Activated CD4-positive, alpha-beta memory T cell treated with anti-CD3 and anti-CD28 coated beads for 36 hours (primary cell): ENCODE data around the gene TOMM5. TPM values are rescaled to one million over a fixed set of nuclear protein-coding genes. Genes with fewer than 3 reads are reported as not detected.
"Not testable (repeated sequence)": the region's sequence is repeated elsewhere in the genome, so short reads cannot be mapped to it uniquely, and the experiment has no call there.

Experiments
- CTCF ChIA-PET: fragments of 350-600 bp; sonication (Branson Sonifier 250); formaldehyde crosslinking; loops from one replicate; lab custom pipeline; 2021; ENCODE audit warnings: antibody characterized with exemption, inconsistent platforms; lab: Charles Lee
- POLR2A ChIA-PET: fragments of 350-600 bp; sonication (Branson Sonifier 250); formaldehyde crosslinking; loops from one replicate; lab custom pipeline; 2021; ENCODE audit warnings: antibody characterized with exemption; lab: Charles Lee
- DNase-seq: peaks from one replicate; pipeline ENCODE4 v3.0.0-alpha.2; 2020
- H3K27ac Mint-ChIP-seq: one replicate; pipeline ENCODE4 v1.8.0; 2021; ENCODE audit warnings: mixed read lengths
- H3K27me3 Mint-ChIP-seq: one replicate; pipeline ENCODE4 v1.8.0; 2021; ENCODE audit warnings: mixed read lengths
- H3K36me3 Mint-ChIP-seq: one replicate; pipeline ENCODE4 v1.8.0; 2021; ENCODE audit warnings: mixed read lengths
- H3K4me1 Mint-ChIP-seq: one replicate; pipeline ENCODE4 v1.8.0; 2021; ENCODE audit warnings: low read depth, mixed read lengths
- H3K4me3 Mint-ChIP-seq: one replicate; pipeline ENCODE4 v1.8.0; 2021; ENCODE audit warnings: mild to moderate bottlenecking, mixed read lengths
- H3K9me3 Mint-ChIP-seq: one replicate; pipeline ENCODE4 v1.8.0; 2021; ENCODE audit warnings: mixed read lengths
- intact Hi-C: fragments of 100-400 bp; cut with micrococcal nuclease; formaldehyde crosslinking; loops from one replicate; pipeline ENCODE4 v1.15.1; 2023
- total RNA-seq, 2 experiments: library from RNA; stranded (reverse); gene quantifications; one replicate each; pipeline ENCODE4 v1.2.3, GENCODE V29; 2021

The TOMM5 gene
- total RNA-seq, 2 experiments from 2014 or later: 146 to 147 TPM

DNA sequence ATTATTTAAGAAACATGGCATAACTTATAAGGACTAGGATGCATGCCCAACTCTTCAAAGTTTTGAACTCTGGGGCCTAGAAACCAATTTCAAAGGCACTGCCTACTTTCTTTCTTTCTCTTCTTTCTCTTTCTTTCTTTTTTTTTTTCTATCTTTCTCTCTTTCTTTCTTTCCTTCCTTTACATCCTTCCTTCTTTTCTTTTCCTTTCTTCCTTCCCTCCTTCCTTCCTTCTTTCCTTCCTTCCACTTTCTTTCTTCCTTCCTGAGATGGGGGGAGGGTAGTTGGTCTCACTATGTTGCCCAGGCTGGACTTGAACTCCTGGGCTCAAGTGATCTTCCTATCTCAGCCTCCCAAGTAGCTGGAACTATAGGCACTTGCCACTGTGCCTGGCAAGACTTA is 15.9 kb upstream of the TOMM5 start:
- H3K27me3 Mint-ChIP-seq: peaks cover 22% of the 10 kb centered on the region
- no peak for DNase-seq
- no peaks in the 10 kb centered on the region for H3K36me3 Mint-ChIP-seq
- POLR2A ChIA-PET: no interaction called here
- intact Hi-C loops: no loop called here
- CTCF ChIA-PET: interaction anchor here (1.1 kb wide), 1 partner anchor 33 kb away, joined by 3 read pairs; no protein-coding TSS in a partner anchor
- no peaks in the 10 kb centered on the region for H3K9me3 Mint-ChIP-seq
- no peak overlapping the region for H3K4me3 Mint-ChIP-seq
- no peak overlapping the region for H3K27ac Mint-ChIP-seq
- H3K4me1 Mint-ChIP-seq: no peaks in the 10 kb centered on the region

DNA sequence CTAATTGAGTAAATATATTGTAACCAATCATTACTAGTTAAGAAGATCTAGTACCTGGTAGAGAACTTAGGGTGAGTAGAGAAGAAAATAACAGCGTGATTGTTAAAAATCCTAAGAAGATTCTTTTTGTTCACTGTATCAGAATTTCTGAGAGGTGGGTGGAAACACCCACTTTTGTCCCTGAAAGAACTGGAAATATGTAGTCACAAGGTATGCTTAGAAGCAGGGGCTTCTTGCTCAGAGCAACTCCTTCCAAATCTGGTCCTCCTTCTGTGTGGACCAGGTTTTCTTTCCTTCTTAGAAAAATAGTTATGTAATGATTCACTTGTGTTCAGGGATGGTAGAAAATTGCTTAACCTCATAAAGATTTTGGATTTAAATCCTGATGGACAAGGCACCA is 11.9 kb upstream of the TOMM5 start:
- no peaks in the 10 kb centered on the region for H3K36me3 Mint-ChIP-seq
- intact Hi-C loops: no loop called here
- CTCF ChIA-PET: no interaction called here
- H3K27ac Mint-ChIP-seq: no peak overlapping the region
- no peaks in the 10 kb centered on the region for H3K9me3 Mint-ChIP-seq
- H3K4me3 Mint-ChIP-seq: no peak overlapping the region
- POLR2A ChIA-PET: no interaction called here
- no peaks in the 10 kb centered on the region for H3K4me1 Mint-ChIP-seq
- peaks cover 27% of the 10 kb centered on the region for H3K27me3 Mint-ChIP-seq
- DNase-seq: no peak

DNA sequence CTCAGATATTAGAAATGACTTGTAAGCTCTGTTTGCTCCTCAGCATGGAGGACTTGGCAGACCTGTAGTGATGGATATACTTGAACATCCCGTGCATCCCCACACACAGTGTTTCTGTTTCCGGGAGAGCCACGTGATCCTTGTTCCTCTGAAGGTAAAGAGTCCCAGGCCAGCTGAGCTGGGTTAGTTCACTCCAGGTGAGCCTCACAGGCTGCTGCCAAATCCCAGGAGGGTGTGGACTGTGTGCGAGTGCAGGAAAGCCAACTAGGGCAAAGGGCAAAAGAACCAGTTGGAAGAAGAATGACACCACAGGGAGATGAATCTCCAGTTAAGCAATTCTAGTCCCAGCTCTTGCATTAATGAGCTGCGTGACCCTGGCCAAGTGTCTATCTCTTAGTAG is 10.4 kb upstream of the TOMM5 start:
- H3K27ac Mint-ChIP-seq: no peak overlapping the region
- CTCF ChIA-PET: interaction anchor here (1.0 kb wide), 1 partner anchor 11 kb away, joined by 3 read pairs; the partner anchor contains the start of gene TOMM5
- peaks cover 24% of the 10 kb centered on the region for H3K27me3 Mint-ChIP-seq
- intact Hi-C loops: no loop called here
- H3K4me1 Mint-ChIP-seq: no peaks in the 10 kb centered on the region
- no peak for DNase-seq
- no peaks in the 10 kb centered on the region for H3K36me3 Mint-ChIP-seq
- POLR2A ChIA-PET: no interaction called here
- no peak overlapping the region for H3K4me3 Mint-ChIP-seq
- H3K9me3 Mint-ChIP-seq: no peaks in the 10 kb centered on the region

- H3K4me1 Mint-ChIP-seq, DNase-seq, H3K27ac Mint-ChIP-seq, POLR2A ChIA-PET, H3K36me3 Mint-ChIP-seq, intact Hi-C loops, H3K4me3 Mint-ChIP-seq, H3K9me3 Mint-ChIP-seq, CTCF ChIA-PET: not testable (repeated sequence)
- H3K27me3 Mint-ChIP-seq: peaks cover 20% of the 10 kb centered on the region
These were observed 9.7 kb upstream of the TOMM5 start for GRCh38 chr9:37602061-37602460.

- H3K27me3 Mint-ChIP-seq: peaks cover 14% of the 10 kb centered on the region
- no peak overlapping the region for H3K27ac Mint-ChIP-seq
- peaks cover 12% of the 10 kb centered on the region for H3K4me1 Mint-ChIP-seq
- no peak overlapping the region for H3K4me3 Mint-ChIP-seq
- H3K36me3 Mint-ChIP-seq: peaks cover 11% of the 10 kb centered on the region
- H3K9me3 Mint-ChIP-seq: no peaks in the 10 kb centered on the region
- ChIA-PET POLR2A (no interaction called here), CTCF (no interaction called here)
- intact Hi-C loops: loop anchor here (10.0 kb wide), 1 partner anchor 158 kb away; the partner anchor contains the start of gene TRMT10B
- no peak for DNase-seq
These were observed 4.1 kb upstream of the TOMM5 start for GRCh38 chr9:37596504-37596903.

- peak overlapping the region; percentile 24 for H3K4me3 Mint-ChIP-seq
- H3K36me3 Mint-ChIP-seq: peaks cover 22% of the 10 kb centered on the region
- intact Hi-C loops: loop anchor here (2.0 to 10.0 kb wide), 6 partner anchors 19 to 308 kb away; partner anchors contain the start of genes DCAF10, SLC25A51, TRMT10B and ZBTB5
- ChIA-PET POLR2A (no interaction called here), CTCF (interaction anchor here (1.0 to 2.1 kb wide), 6 partner anchors 20 to 721 kb away, joined by 3 to 5 read pairs (median 4); no protein-coding TSS in a partner anchor)
- H3K27ac Mint-ChIP-seq: no peak overlapping the region
- no peak for DNase-seq
- H3K27me3 Mint-ChIP-seq: peaks cover 10% of the 10 kb centered on the region
- peaks cover 30% of the 10 kb centered on the region for H3K4me1 Mint-ChIP-seq
- H3K9me3 Mint-ChIP-seq: no peaks in the 10 kb centered on the region
These were observed 1.6 kb upstream of the TOMM5 start for GRCh38 chr9:37593883-37594448.

DNA sequence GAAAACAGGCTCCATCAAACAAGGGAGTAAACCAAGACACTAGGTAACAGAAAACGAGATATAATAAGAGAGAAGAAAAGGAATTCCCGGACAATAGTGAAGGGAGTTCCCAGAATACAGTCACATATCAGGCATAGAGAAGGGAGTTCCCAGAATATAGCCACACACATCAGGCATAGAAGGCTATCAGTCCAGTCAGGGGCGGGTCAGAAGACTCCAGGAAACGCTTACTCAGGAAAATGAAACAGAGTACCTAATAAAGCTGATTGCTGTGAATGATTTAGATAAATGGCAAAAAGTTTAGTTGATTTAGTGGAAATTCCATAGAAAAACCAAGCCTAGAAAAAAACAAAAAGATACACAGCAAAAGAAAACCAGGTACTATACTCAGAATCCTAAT is 4.9 kb downstream of the TOMM5 start:
- H3K9me3 Mint-ChIP-seq: no peaks in the 10 kb centered on the region
- H3K36me3 Mint-ChIP-seq: peaks cover 62% of the 10 kb centered on the region
- H3K4me3 Mint-ChIP-seq: no peak overlapping the region
- no peak for DNase-seq
- intact Hi-C loops: no loop called here
- H3K27me3 Mint-ChIP-seq: no peaks in the 10 kb centered on the region
- H3K4me1 Mint-ChIP-seq: peaks cover 26% of the 10 kb centered on the region
- POLR2A ChIA-PET: interaction anchor here (1.7 kb wide), 1 partner anchor 11 kb away, joined by 3 read pairs; the partner anchor contains the start of gene FBXO10
- CTCF ChIA-PET: no interaction called here
- H3K27ac Mint-ChIP-seq: no peak overlapping the region

DNA sequence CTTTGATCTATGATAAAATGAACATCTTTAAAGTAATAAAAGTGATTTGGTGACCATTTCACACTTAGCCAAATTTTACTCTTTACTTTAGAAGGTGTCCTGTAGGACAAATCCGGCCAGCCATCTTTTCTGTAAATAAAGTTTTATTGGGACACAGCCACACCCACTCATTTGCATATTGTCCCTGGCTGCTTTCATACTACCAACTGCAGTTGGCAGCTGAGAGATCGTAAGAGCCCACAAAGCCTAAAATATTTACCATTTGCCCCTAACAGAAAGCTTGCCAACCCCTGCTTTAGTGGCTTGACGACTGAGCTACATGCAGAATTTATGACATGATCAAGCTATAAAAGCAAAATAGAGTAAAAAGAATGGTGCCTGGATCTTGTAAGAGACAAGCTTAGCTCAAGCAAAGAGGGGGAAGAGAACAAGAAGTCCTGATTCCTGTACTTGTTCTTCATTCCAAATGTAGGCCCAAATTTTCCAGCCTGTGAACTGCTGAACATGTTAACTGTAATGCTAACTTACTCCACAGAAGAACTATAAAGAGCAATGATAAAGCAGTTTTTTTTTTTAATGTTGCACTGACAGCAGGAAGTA is 8.8 kb downstream of the TOMM5 start:
- H3K4me3 Mint-ChIP-seq: no peak overlapping the region
- peaks cover 53% of the 10 kb centered on the region for H3K36me3 Mint-ChIP-seq
- H3K27ac Mint-ChIP-seq: no peak overlapping the region
- H3K27me3 Mint-ChIP-seq: no peaks in the 10 kb centered on the region
- CTCF ChIA-PET: interaction anchor here (0.6 to 1.3 kb wide), 3 partner anchors 8 to 576 kb away, joined by 3 read pairs; no protein-coding TSS in a partner anchor
- no peaks in the 10 kb centered on the region for H3K9me3 Mint-ChIP-seq
- intact Hi-C loops: no loop called here
- peaks cover 5% of the 10 kb centered on the region for H3K4me1 Mint-ChIP-seq
- no peak for DNase-seq
- POLR2A ChIA-PET: interaction anchor here (0.6 kb wide), 1 partner anchor 119 kb away, joined by 4 read pairs; no protein-coding TSS in a partner anchor

DNA sequence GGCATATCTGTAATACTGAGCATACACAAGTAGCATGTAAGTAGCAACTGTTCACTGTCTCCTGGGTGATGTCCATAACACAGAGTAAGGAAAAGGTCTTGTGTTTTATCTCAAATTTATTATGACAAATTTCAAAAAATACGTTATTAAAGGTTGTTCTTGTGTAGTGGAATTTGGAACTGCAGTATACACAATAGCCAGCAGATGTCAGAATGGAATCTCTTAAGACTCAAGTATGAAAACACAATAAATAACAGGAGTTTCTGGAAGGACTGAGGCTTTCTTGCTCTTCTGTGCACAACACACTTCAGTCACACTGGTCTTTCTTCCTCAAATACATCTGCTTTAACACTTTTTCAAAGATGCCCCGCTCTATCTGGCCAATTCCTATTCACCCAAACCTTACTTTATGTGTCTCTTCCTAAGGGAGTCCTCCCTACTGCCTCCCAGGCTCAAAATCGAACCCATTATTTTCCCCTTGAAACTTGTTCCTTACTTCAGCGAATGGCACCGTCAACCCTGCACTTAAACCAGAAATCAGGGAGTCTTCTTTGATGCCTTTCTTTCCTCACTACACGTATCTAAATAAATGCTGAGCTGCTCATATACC is 9.7 kb downstream of the TOMM5 start:
- no peak for DNase-seq
- Mint-ChIP-seq H3K4me1 (peaks cover 5% of the 10 kb centered on the region), H3K36me3 (peaks cover 50% of the 10 kb centered on the region), H3K4me3 (no peak overlapping the region), H3K27me3 (no peaks in the 10 kb centered on the region), H3K27ac (no peak overlapping the region), H3K9me3 (no peaks in the 10 kb centered on the region)
- ChIA-PET CTCF (interaction anchor here (0.7 to 1.3 kb wide), 3 partner anchors 9 to 187 kb away, joined by 3 read pairs; no protein-coding TSS in a partner anchor), POLR2A (interaction anchor here (0.7 kb wide), 1 partner anchor 10 kb away, joined by 3 read pairs; the partner anchor contains the start of gene TOMM5)
- intact Hi-C loops: no loop called here

DNA sequence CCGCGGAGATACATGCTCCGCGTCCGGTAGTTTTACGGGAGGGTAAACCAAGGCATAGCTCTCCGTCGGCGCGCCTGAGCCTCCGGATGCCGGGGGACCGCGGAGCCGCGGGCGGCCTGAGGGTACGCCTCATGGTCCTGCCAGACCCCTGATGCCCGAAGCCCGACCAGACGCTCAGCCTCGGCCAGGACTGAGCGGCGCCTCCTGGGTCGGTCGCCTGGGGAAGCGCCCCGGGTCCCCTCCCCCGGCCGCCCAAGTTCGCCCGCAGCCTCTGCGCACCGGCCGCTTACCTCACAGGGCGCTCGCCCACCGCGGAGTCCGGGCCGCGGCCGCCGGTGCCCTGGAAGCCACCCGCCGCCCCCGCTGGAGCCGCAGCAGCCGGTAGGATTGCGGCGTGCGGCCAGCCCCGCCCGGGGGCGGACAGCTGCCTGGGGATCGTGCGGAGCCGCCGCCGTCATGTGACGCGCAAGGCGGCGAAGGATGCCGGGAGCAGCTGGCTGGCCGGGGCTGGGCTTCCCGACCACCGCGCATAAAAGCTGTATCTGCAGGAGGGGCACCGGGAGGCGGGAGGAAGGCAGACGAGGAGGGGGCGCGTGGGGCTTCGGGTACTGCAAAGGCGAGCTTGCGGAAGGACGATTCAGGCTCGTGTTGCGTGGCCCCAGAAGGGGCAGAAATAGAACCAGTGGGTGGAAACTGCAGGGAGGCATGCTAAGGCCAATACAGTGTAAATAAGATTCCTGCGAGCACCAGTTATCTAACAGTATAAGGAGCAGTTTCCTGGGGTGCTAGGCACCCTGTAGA is 16.3 kb downstream of the TOMM5 start, which contains the start of gene FBXO10:
TSS of gene FBXO10 (minus strand) at position 460 of the 801 bp plus-strand sequence. CDS start 34,612 bp downstream, outside the sequence.
- Mint-ChIP-seq H3K27me3 (no peaks in the 10 kb centered on the region), H3K9me3 (no peaks in the 10 kb centered on the region), H3K4me3 (peak within 1 kb of the TSS; percentile 79), H3K27ac (no peak within 1 kb of the TSS), H3K4me1 (peaks cover 16% of the 10 kb centered on the region), H3K36me3 (peaks cover 11% of the 10 kb centered on the region)
- intact Hi-C loops: loop anchor here (2.0 to 5.0 kb wide), 2 partner anchors 17 to 49 kb away; partner anchors contain the start of gene TOMM5
- ChIA-PET CTCF (interaction anchor here (1.3 to 2.4 kb wide), 2 partner anchors 13 to 16 kb away, joined by 3 to 6 read pairs; partner anchors contain the start of gene TOMM5), POLR2A (interaction anchor here (0.6 to 4.7 kb wide), 6 partner anchors 12 to 136 kb away, joined by 3 to 33 read pairs (median 3); partner anchors contain the start of gene TOMM5)
- peak; percentile 64 for DNase-seq

DNA sequence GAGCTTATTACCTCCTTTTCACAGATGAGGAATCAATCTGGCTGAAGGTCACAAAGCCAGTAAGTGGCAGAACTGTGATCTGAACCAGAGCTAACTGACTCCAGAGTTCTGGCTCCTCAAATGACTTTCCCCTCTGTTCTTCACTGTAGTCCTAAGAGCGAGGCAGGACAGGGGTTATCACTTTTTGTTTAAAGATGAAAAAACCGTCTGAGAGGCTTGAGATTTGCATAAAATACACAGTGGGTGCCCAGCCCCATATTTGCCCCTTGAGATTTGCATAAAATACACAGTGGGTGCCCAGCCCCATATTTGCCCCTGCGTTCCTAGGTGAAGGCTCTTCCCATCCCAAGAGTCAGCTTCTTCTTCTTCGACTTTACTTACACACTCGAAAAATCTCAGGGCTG is 16.9 kb downstream of the TOMM5 start:
- ChIA-PET POLR2A (interaction anchor here (0.6 to 4.7 kb wide), 4 partner anchors 13 to 109 kb away, joined by 3 to 33 read pairs (median 4); partner anchors contain the start of gene TOMM5), CTCF (interaction anchor here (0.7 to 2.4 kb wide), 3 partner anchors 14 to 32 kb away, joined by 3 to 6 read pairs (median 3); partner anchors contain the start of gene TOMM5)
- no peaks in the 10 kb centered on the region for H3K27me3 Mint-ChIP-seq
- no peaks in the 10 kb centered on the region for H3K9me3 Mint-ChIP-seq
- H3K36me3 Mint-ChIP-seq: peaks cover 6% of the 10 kb centered on the region
- H3K27ac Mint-ChIP-seq: no peak overlapping the region
- intact Hi-C loops: loop anchor here (2.0 to 5.0 kb wide), 2 partner anchors 17 to 48 kb away; partner anchors contain the start of gene TOMM5
- DNase-seq: no peak
- H3K4me1 Mint-ChIP-seq: peaks cover 16% of the 10 kb centered on the region
- H3K4me3 Mint-ChIP-seq: peak overlapping the region; percentile 62
